Thyroid gland (tissue), 4 donors: Measurements from ENCODE around the gene MAPKAPK2. TPM values are rescaled to one million over a fixed set of nuclear protein-coding genes. Genes with fewer than 3 reads are reported as not detected.
"Not testable (repeated sequence)": the region's sequence is repeated elsewhere in the genome, so short reads cannot be mapped to it uniquely, and the experiment has no call there.

Experiments used
- DNase-seq, 2 donors: peaks; one replicate each; pipeline ENCODE4 v3.0.0-alpha.2; 2019
- H3K27ac ChIP-seq, 3 donors: fragments of 200-600 bp; sonication (generic); 1 replicate in 2 of 3; 2 replicates in 1 of 3; pipeline ENCODE4 v1.5.1; 2016 to 2019; ENCODE audit warnings: mild to moderate bottlenecking in 1 of 3, moderate library complexity in 1 of 3
- H3K27me3 ChIP-seq: fragments of 200-600 bp; sonication (generic); one replicate; pipeline ENCODE4 v1.5.1; 2019
- H3K36me3 ChIP-seq, 2 donors: fragments of 200-600 bp; sonication (generic); one replicate each; pipeline ENCODE4 v1.5.1; 2016 to 2019
- H3K4me1 ChIP-seq, 2 donors: fragments of 200-600 bp; sonication (generic); one replicate each; pipeline ENCODE4 v1.5.1; 2017 to 2019
- H3K4me3 ChIP-seq, 3 donors: fragments of 200-600 bp; sonication (generic); replicated peaks in 1 of 3; 1 replicate in 2 of 3; 2 replicates in 1 of 3; pipeline ENCODE4 v1.5.1; 2016; ENCODE audit warnings: mild to moderate bottlenecking in 1 of 3
- H3K9me3 ChIP-seq: fragments of 200-600 bp; sonication (generic); one replicate; pipeline ENCODE4 v1.5.1; 2017
- POLR2A ChIP-seq, 2 donors: fragments of 450-650 bp; IDR thresholded peaks; one replicate each; pipeline ENCODE4 v1.6.1; 2017; ENCODE audit warnings: antibody characterized with exemption in 2 of 2, mild to moderate bottlenecking in 2 of 2, moderate library complexity in 1 of 2
- WGBS, 2 donors: methylation state at CpG; one replicate each; pipeline ENCODE4 v1.1.5; 2017; 5-methylcytosine and 5-hydroxymethylcytosine counted together
- intact Hi-C: fragments of 100-400 bp; cut with DNase I; formaldehyde crosslinking; loops from one replicate; pipeline ENCODE4 v1.15.1; 2023
- total RNA-seq, 4 donors: library from RNA; depleted of rRNA; stranded (reverse); fragments of >200 nt; gene quantifications; one replicate each; pipeline ENCODE4 v1.2.3, GENCODE V29; 2016
- TF ChIP-seq, protein P1 (sequence below), 6 experiments: fragments of 200-600 bp in 3 of 6; fragments of 450-650 bp in 3 of 6; sonication (generic) in 3 of 6; IDR thresholded peaks; one replicate each; pipeline ENCODE4 v1.5.1; 2016 to 2019; ENCODE audit warnings: antibody characterized with exemption in 6 of 6, mild to moderate bottlenecking in 2 of 6, inconsistent platforms in 1 of 6, moderate library complexity in 1 of 6

Gene MAPKAPK2
- total RNA-seq, 4 donors from 2014 or later, result 48.5 to 64.0 (median 59.9) TPM

GRCh38 chr1:206637605-206638004, 47.1 kb upstream of the MAPKAPK2 start:
- H3K4me3 ChIP-seq, result no peak overlapping the region
- peak overlapping the region in 2 of 3 donors; percentile 12 to 33 for H3K27ac ChIP-seq

DNA sequence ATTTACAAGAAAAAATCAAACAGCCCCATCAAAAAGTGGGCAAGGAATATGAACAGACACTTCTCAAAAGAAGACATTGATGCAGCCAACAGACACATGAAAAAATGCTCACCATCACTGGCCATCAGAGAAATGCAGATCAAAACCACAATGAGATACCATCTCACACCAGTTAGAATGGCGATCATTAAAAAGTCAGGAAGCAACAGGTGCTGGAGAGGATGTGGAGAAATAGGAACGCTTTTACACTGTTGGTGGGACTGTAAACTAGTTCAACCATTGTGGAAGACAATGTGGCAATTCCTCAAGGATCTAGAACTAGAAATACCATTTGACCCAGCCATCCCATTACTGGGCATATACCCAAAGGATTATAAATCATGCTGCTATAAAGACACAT, 42.6 kb upstream of the MAPKAPK2 start:
- H3K27me3 ChIP-seq, DNase-seq, H3K4me3 ChIP-seq, intact Hi-C loops, H3K9me3 ChIP-seq, H3K4me1 ChIP-seq, H3K36me3 ChIP-seq, H3K27ac ChIP-seq: not testable (repeated sequence)
- WGBS, 2 donors, result 92 to 93% methylated on average over 2 of the region's 2 CpGs

More at GRCh38 chr1:206637605-206638004, 47.1 kb upstream of the MAPKAPK2 start:
- TF ChIP-seq POLR2A (IDR thresholded peaks at IDR 0.05), result no peak
- TF ChIP-seq, protein P1, sequence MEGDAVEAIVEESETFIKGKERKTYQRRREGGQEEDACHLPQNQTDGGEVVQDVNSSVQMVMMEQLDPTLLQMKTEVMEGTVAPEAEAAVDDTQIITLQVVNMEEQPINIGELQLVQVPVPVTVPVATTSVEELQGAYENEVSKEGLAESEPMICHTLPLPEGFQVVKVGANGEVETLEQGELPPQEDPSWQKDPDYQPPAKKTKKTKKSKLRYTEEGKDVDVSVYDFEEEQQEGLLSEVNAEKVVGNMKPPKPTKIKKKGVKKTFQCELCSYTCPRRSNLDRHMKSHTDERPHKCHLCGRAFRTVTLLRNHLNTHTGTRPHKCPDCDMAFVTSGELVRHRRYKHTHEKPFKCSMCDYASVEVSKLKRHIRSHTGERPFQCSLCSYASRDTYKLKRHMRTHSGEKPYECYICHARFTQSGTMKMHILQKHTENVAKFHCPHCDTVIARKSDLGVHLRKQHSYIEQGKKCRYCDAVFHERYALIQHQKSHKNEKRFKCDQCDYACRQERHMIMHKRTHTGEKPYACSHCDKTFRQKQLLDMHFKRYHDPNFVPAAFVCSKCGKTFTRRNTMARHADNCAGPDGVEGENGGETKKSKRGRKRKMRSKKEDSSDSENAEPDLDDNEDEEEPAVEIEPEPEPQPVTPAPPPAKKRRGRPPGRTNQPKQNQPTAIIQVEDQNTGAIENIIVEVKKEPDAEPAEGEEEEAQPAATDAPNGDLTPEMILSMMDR (IDR thresholded peaks at IDR 0.05), result no peak
- DNase-seq, result no peak
- no peaks in the 10 kb centered on the region for H3K9me3 ChIP-seq
- H3K36me3 ChIP-seq, result no peaks in the 10 kb centered on the region
- H3K4me1 ChIP-seq, result peaks cover 20% of the 10 kb centered on the region in 2 donors
- intact Hi-C loops, result loop anchor here (10.0 kb wide), 1 partner anchor 277 kb away; no protein-coding TSS in a partner anchor
- no peaks in the 10 kb centered on the region for H3K27me3 ChIP-seq

DNA sequence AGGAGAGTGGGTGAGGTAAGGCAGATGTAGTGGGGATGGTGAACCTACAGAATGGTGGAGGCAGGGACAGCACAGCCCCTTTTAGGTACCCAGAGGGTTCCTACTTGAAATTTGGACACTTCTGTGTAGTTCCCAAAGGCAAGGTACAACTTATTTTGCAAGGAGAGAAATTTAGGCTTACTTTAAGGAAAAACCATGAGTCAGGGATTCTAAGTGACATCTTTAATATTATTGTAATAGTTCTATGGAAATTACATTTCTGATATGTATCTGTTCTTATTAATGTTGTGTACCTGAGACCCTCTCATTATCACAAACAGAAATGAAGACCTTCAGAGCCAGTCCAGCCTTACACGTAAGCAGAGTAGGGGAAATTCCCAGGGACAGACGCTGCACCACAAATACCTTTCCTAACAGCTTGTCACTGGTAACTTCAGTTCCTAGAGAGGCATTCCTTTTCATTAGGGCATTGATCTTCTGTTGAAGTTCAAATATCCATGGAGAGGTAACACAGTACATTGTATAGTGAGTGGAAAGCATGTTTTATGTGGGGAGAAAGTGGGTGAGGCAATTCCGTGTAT, 41.5 kb upstream of the MAPKAPK2 start:
- TF ChIP-seq, protein P1 (IDR thresholded peaks at IDR 0.05), result no peak
- no peak for TF ChIP-seq POLR2A (IDR thresholded peaks at IDR 0.05)
- intact Hi-C loops, result no loop called here
- 80 to 95% methylated on average over 3 of the region's 3 CpGs for WGBS, 2 donors
- Histone ChIP-seq H3K4me1 (no peaks in the 10 kb centered on the region), H3K27ac (no peak overlapping the region), H3K4me3 (no peak overlapping the region), H3K27me3 (no peaks in the 10 kb centered on the region), H3K36me3 (peaks cover 10 to 11% of the 10 kb centered on the region in 2 donors), H3K9me3 (no peaks in the 10 kb centered on the region)
- no peak for DNase-seq

DNA sequence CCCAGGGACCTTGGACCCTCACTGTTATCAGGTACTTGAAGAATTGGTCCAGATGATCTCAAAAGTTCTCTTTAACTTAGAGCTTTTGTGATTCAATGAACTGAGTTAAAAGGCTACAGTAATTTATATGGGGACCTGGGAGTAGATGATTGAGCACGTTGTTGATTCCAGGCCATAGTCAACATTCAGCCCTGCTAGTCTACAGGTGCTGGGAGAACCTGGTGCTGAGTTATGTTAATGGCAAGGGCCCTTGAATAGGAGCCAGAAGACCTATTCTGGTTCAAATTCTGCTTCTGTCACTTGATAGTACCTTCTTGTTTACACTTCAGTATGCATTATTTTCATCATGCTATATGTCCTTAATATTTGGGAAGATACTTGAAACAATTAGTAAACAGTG, 38.2 kb upstream of the MAPKAPK2 start:
- 68 to 89% methylated on average over 1 of the region's 1 CpG for WGBS, 2 donors
- no peaks in the 10 kb centered on the region for H3K27me3 ChIP-seq
- intact Hi-C loops, result no loop called here
- H3K27ac ChIP-seq, result no peak overlapping the region
- TF ChIP-seq POLR2A (IDR thresholded peaks at IDR 0.05), result no peak
- TF ChIP-seq, protein P1 (IDR thresholded peaks at IDR 0.05), result no peak
- H3K9me3 ChIP-seq, result no peaks in the 10 kb centered on the region
- H3K4me1 ChIP-seq, result no peaks in the 10 kb centered on the region
- H3K36me3 ChIP-seq, result peaks cover 14% of the 10 kb centered on the region in 2 donors
- DNase-seq, result no peak
- no peak overlapping the region for H3K4me3 ChIP-seq

DNA sequence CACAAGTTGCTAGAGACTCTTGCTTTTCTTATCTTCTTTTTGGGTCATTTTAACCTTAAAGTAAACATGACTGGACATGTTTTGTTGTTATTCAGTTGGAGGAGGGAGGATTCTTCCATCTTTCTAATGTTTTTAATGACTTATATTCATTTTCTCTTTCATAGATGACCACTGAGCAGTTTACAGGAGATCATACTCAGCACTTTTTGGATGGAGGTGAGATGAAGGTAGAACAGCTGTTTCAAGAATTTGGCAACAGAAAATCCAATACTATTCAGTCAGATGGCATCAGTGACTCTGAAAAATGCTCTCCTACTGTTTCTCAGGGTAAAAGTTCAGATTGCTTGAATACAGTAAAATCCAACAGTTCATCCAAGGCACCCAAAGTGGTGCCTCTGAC, 37.5 kb upstream of the MAPKAPK2 start:
- intact Hi-C loops, result no loop called here
- TF ChIP-seq, protein P1 (IDR thresholded peaks at IDR 0.05), result no peak
- no peak for TF ChIP-seq POLR2A (IDR thresholded peaks at IDR 0.05)
- Histone ChIP-seq H3K9me3 (no peaks in the 10 kb centered on the region), H3K4me3 (no peak overlapping the region), H3K27me3 (no peaks in the 10 kb centered on the region), H3K4me1 (no peaks in the 10 kb centered on the region), H3K36me3 (peaks cover 14% of the 10 kb centered on the region in 2 donors), H3K27ac (no peak overlapping the region)
- DNase-seq, result no peak
